Measurements from ENCODE around the gene ITM2C. TPM values are rescaled to one million over a fixed set of nuclear protein-coding genes. Genes with fewer than 3 reads are reported as not detected.
A peak's percentile ranks its signal among the peaks of the same experiment; 100 is the strongest.

ITM2C gene
- total and polyA plus RNA-seq, 9 of the 15 experiments (the other 6 are each of a cell fraction or from before 2014, with no cell fraction given): 0.49 to 58.8 (median 21.5) TPM

GRCh38 chr2:230908595-230909191 lies 44.0 kb downstream of the ITM2C start (continued):
- TF ChIP-seq IRF1 (CRISPR knock-in tag; IDR thresholded peaks at IDR 0.05; ENCODE audit: borderline replicate concordance): no peak
- no peak for TF ChIP-seq SNAPC5 (CRISPR knock-in tag; IDR thresholded peaks at IDR 0.05)
- TF ChIP-seq ZNF224 (CRISPR knock-in tag; IDR thresholded peaks at IDR 0.05): no peak
- TF ChIP-seq ATF3 (IDR thresholded peaks at IDR 0.05): peak; percentile 89
- no peak for TF ChIP-seq ATF3 (CRISPR knock-in tag; conservative IDR thresholded peaks at IDR 0.05)
- TF ChIP-seq ZNF124 (CRISPR knock-in tag; IDR thresholded peaks at IDR 0.05): no peak
- TF ChIP-seq ZNF318 (IDR thresholded peaks at IDR 0.05; ENCODE audit: borderline replicate concordance in 1 of 2, low read depth in 1 of 2): peak in 1 of 2 experiments; percentile 69; a peak in 2 of 4 replicates
- TF ChIP-seq THRB (CRISPR knock-in tag; conservative IDR thresholded peaks at IDR 0.05): no peak
- peak; percentile 74; the same call in 1 of the 2 replicates for TF ChIP-seq TFAP4 (CRISPR knock-in tag; IDR thresholded peaks at IDR 0.05; ENCODE audit: borderline replicate concordance)
- peak in 1 of 2 experiments; percentile 25; a peak in 3 of 4 replicates for TF ChIP-seq NRF1 (conservative IDR thresholded peaks at IDR 0.05 in 1 of 2, IDR thresholded peaks at IDR 0.05 in 1 of 2)
- peak in 1 of 2 experiments; percentile 92; a peak in 3 of 4 replicates for TF ChIP-seq RCOR1 (IDR thresholded peaks at IDR 0.05; ENCODE audit: borderline replicate concordance in 1 of 2, low read depth in 2 of 2, low read length in 2 of 2)
- TF ChIP-seq SMARCA5 (IDR thresholded peaks at IDR 0.05): no peak
- peak; percentile 86 for TF ChIP-seq SMARCE1 (IDR thresholded peaks at IDR 0.05)
- TF ChIP-seq WHSC1 (IDR thresholded peaks at IDR 0.05; ENCODE audit: low read length): no peak
- peak; percentile 26 for TF ChIP-seq FOS (IDR thresholded peaks at IDR 0.05; ENCODE audit: extremely low read depth, insufficient read length)
